Thyroid gland (tissue), 4 donors: ENCODE measurements around the gene GABRR2.

ENCODE experiments used
- POLR2A ChIP-seq, 2 donors: fragments of 450-650 bp; IDR thresholded peaks; one replicate each; pipeline ENCODE4 v1.6.1; 2017; ENCODE audit warnings: antibody characterized with exemption in 2 of 2, mild to moderate bottlenecking in 2 of 2, moderate library complexity in 1 of 2
- TF ChIP-seq, protein P1 (sequence below), 6 experiments: fragments of 200-600 bp in 3 of 6; fragments of 450-650 bp in 3 of 6; sonication (generic) in 3 of 6; IDR thresholded peaks; one replicate each; pipeline ENCODE4 v1.5.1; 2016 to 2019; ENCODE audit warnings: antibody characterized with exemption in 6 of 6, mild to moderate bottlenecking in 2 of 6, inconsistent platforms in 1 of 6, moderate library complexity in 1 of 6

DNA sequence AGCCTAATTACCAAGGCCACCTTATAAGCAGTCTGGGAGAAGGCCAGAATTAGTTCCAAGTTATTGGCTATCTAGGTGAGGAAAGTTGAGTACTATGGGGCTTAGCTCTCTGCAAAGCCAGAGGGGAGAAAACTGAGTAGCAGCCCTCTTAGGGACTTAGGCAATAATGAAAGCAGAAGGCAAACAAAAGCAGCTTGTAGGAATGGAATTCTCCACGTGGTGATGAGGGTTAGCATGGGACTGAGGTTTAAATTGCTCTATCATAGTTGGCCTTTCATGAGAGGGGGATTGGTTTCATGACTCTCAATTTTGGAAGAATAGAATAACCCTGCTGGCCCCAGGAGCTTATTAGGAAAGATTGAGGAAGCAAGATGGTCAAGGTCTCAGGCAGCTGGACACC is 44.5 kb upstream of the GABRR2 start:
- no peak for TF ChIP-seq POLR2A (IDR thresholded peaks at IDR 0.05)
- TF ChIP-seq, protein P1, sequence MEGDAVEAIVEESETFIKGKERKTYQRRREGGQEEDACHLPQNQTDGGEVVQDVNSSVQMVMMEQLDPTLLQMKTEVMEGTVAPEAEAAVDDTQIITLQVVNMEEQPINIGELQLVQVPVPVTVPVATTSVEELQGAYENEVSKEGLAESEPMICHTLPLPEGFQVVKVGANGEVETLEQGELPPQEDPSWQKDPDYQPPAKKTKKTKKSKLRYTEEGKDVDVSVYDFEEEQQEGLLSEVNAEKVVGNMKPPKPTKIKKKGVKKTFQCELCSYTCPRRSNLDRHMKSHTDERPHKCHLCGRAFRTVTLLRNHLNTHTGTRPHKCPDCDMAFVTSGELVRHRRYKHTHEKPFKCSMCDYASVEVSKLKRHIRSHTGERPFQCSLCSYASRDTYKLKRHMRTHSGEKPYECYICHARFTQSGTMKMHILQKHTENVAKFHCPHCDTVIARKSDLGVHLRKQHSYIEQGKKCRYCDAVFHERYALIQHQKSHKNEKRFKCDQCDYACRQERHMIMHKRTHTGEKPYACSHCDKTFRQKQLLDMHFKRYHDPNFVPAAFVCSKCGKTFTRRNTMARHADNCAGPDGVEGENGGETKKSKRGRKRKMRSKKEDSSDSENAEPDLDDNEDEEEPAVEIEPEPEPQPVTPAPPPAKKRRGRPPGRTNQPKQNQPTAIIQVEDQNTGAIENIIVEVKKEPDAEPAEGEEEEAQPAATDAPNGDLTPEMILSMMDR (IDR thresholded peaks at IDR 0.05) = no peak
